OCI-LY7 (cell line): ENCODE results near the gene GRID2.

ENCODE experiments used
- CTCF ChIP-seq: fragments of 200-600 bp; sonication (generic); conservative IDR thresholded peaks from 2 replicates; pipeline ENCODE4 v1.5.1; 2014; ENCODE audit warnings: mild to moderate bottlenecking, antibody characterized with exemption, low read length, moderate library complexity, mixed read lengths
- EZH2phosphoT487 ChIP-seq: fragments of 200-600 bp; sonication (generic); IDR thresholded peaks from 2 replicates; pipeline ENCODE4 v1.6.1; 2018; ENCODE audit warnings: low read depth, borderline replicate concordance, mild to moderate bottlenecking, mixed run types, antibody characterized with exemption, low read length, moderate library complexity, mixed read lengths

GRCh38 chr4:93139118-93139517 is 835.4 kb downstream of the GRID2 start:
- no peak for TF ChIP-seq CTCF
- TF ChIP-seq EZH2phosphoT487, result no peak
